Stimulated activated CD8-positive, alpha-beta memory T cell treated with anti-CD3 and anti-CD28 coated beads, Interleukin-15, amount 100 ng/mL, for 4 hours (primary cell): ENCODE results near the gene ANKRD13D.
"Not testable (repeated sequence)": the region's sequence is repeated elsewhere in the genome, so short reads cannot be mapped to it uniquely, and the experiment has no call there.

Source experiments
- DNase-seq, 2 donors: peaks; one replicate each; pipeline ENCODE4 v3.0.0-alpha.2; 2020; ENCODE audit warnings: low read depth in 2 of 2

The ANKRD13D gene

DNA sequence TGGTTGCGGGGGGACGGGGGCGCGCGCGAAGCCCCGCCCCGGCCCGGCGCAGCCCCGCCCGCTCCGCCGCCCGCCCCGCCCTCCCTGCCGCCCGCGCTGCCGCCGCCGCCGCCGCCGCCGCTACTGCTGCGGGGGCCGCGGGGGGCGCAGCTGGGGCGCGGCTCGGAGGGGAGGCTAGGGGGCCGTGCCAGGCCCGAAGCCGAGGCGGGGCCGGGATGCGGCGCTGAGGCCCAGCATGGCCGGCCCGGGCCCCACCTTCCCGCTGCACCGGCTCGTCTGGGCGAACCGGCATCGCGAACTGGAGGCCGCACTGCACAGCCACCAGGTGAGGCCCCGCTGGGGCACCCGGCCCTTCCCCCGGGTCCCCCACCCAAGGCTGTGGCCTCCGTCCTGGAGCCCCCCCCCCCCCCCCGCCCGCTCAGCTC is at the start of gene ANKRD13D:
TSS of gene ANKRD13D (plus strand) at position 78 of the 425 bp plus-strand sequence. CDS start at position 236, 158 bp downstream.
- DNase-seq: no peak

DNA sequence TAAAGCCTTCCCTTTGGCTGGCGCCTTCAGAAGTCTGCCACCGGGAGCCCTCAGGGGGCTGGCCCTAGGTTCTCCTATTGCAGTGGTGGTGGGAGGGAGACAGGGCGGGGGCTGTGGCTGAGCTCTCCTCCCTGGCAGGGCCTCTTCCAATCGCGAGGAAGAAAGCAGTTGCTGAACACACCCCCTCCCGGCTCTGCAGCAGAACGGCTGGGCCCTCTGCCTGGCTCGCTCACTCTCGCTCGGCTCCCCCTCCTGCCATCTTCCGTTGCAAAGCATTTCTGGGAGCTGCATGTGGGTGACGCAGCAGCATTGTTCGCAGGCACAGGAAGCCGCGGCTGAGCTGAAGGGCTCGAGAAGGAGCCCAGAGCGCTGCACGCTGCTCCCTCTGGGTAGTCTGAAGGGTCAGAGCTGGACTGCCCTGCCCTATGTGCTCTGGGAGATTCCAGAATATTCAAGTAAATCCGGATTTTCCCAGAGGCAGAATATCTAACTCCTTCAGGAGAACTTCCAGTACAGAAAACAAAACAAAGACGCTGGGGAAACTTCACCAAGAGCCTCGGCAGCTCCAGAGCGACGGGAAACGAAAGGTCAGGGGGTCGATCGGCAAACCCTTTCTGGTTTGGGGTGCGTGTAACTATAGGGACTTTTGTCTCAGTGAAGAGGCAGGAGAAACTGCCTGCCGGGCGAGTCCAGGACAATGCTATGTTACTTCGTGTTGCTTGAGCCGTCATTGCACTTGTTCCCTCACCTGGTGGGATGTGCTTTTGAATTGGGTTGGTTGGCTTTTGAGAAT is 49.1 kb upstream of the ANKRD13D start:
- DNase-seq: peak; percentile 91 to 95

DNA sequence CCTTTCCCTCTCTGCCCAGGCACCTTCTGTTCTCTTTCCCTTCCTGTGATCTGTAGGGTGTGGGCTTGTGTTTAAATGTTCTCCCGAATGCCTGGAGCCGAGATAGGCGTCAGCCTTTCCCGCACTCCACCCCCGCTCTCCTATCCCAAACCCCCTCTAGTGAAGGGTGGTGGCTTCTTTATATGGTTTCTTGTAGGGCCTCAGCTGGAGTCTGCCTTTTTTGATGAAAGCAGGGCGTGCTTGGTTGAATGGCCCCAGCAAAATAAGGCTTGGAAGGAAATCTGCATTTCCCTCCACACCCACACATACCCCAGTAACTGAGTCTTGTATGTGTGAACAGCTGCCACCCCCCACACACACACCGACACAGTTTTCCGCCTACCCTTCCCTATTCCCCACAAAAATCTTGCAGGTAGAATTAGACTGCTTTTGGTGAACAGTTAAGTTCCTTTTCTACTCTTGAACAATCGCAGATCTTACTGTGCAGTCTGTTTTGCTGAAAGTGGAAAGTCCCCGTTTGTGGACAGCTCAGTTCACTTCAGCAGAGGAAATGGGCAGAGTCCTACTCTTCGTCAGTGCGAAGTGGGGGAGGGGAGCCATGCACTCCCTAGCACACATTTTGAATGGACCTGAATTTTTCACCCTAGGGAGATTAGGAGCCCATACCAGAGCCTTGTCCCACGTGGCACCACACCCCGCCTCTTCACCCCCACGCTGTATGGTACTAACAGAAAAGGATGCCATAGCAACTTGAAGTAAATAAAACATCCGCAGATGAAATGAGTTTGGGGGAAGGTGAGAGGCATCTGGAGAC is 48.3 kb upstream of the ANKRD13D start:
- DNase-seq: peak; percentile 50 to 61

DNA sequence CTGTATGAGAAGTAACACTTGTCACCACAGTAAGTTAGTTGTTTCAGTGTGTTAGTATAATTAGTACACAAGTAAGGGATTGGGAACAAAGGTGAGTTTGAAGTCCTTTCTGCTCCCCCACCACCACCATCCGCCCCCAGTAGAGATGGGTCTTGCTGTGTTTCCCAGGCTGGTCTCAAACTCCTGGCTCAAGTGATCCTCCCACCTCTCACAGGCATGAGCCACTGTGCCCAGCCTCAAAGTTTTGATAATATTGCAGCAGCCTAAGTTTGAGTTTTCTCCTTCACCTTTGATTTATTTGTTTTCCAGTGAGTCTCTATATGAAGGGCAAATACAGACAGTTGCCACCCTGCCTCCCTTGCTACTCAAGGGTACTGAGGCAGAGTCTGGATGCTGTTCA is 46.6 kb upstream of the ANKRD13D start:
- no peak for DNase-seq

DNA sequence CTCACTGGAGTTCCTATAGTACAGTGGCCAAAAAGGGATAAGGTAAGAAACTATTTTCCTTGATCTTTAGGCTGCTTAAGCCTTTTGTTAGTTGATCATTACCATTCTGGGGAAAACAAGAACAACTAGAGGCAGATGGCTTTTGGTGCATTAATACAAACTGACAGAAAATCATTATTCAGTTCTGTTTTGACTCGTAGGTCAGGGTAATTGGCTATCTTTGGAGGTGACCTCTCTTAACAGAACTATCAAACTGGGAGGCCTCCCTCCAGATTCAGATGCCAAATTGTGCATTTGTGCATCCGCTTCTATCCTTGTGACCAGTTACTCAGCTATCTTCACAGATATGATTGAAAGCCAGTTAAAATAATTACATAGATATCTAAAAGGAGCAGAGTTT is 46.1 kb upstream of the ANKRD13D start:
- DNase-seq: no peak

DNA sequence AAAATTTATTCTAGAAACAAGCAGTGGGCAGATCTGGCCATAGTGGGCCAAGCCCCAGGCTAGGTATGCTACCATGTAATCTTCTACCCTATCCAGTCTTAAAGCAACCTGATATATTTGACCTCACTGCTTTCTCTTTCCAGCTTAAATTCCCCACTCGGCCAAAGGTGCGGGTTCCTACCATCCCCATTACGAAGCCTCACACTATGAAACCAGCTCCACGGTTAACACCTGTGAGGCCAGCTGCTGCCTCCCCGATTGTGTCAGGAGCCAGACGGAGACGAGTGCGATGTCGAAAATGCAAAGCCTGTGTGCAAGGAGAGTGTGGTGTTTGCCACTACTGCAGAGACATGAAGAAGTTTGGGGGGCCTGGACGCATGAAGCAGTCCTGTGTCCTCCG is 44.1 kb upstream of the ANKRD13D start:
- DNase-seq: no peak

DNA sequence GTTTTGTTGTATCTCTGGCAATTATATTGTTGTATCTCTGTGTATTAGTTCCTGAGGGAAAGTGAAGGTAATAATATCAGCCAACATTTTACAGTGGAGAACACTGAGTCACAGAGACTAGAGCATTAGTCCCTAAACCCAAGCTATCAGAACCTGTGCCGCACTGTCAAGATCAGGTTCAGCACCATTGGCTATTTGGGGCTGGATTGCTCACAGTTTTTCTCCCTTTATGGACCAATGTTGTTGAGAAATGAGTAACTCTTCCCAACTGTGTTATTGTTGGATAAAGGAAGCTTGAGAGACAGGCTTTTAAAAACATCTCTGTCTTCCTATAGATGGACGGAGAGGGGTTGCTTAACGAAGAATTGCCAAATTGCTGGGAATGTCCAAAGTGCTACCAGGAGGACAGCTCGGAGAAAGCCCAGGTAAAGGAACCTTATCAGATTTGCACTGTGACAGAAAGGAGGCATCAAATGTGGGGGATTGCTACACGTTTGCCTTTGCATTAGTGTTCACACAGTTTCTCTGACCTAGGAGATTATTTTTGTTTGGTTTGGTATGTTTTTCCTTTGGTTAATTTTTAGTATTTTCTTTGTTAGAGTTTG is 41.1 kb upstream of the ANKRD13D start:
- DNase-seq: no peak

DNA sequence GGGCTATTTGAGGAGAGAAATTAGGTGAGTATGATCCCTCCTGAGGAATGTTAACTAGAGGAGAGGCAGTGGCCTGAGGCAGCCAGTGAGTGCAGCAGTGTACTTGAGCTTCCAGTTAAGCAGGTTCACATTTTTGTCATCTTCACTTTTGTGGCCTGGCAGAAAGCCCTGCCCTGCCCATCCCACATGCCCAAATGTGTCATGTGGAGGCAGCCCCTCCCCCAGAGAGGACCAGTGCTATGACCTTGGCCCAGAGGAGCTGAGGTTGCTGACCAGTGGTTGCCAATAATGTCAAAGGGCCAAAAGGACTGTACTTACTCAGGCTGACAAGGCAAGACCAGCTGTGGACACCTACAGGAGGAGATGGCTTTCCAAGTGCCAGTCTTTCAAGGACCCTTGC is 40.5 kb upstream of the ANKRD13D start:
- DNase-seq: no peak

DNA sequence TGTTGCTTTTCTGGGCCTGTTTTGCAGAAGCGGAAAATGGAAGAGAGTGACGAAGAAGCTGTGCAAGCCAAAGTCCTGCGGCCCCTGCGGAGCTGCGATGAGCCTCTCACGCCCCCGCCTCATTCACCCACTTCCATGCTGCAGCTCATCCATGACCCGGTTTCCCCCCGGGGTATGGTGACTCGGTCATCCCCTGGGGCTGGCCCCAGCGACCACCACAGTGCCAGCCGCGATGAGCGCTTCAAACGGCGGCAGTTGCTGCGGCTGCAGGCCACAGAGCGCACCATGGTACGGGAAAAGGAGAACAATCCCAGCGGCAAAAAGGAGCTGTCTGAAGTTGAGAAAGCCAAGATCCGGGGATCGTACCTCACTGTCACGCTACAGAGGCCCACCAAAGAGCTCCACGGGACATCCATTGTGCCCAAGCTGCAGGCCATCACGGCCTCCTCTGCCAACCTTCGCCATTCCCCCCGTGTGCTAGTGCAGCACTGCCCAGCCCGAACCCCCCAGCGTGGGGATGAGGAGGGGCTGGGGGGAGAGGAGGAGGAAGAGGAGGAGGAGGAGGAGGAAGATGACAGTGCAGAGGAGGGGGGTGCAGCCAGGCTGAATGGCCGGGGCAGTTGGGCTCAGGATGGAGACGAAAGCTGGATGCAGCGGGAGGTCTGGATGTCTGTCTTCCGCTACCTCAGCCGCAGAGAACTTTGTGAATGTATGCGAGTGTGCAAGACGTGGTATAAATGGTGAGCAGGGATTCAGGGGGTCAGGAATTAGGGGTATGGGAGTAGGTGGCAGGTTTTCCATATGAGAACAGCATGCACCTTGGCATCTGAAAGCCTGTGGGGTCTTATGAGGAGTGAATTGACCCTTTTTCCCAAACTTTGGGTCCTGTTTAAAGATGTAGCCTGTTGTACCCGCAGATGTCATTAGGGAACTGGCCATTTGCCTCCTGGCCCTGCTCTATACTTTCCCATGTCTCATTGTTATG is 38.8 kb upstream of the ANKRD13D start:
- no peak for DNase-seq

DNA sequence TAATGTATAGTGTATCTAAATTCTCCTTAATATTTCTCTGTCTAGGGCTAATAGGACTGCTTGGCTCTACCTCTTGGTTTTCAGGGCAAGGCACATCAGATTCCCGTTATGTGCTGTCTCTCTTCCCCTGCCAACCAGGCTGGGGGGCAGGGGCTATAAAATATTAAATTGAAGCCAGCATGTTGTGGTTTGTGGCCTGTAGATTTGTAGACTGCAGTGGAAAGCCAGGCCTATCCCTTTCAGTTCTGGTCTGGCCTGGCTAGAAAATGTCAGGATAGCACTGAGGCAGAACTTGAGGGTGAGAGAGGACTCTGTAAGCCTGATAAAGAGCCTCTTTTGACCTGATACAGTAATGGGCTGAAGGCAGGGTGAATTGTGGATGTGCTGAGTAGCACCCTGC is 37.3 kb upstream of the ANKRD13D start:
- no peak for DNase-seq

DNA sequence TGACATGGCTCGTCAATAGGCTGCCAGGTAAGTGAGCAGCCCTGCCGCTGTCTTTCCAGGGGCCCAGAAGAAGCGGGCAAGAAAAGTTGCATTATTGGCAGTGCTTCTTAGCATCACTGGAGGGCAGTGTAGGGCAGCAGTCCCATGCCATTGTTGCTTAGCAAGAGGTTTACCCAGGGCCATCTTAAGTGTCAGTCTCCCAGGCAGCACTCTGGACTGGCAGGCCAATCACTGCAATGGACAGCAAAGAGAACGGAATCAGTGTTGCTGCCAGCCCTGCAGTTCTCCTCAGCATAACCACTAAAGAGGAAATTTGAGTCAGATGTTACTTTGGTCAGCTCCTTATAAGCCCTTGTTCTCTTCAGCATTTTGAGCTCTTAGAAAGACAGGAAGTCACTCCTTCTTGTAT is 36.3 kb upstream of the ANKRD13D start:
- no peak for DNase-seq

DNA sequence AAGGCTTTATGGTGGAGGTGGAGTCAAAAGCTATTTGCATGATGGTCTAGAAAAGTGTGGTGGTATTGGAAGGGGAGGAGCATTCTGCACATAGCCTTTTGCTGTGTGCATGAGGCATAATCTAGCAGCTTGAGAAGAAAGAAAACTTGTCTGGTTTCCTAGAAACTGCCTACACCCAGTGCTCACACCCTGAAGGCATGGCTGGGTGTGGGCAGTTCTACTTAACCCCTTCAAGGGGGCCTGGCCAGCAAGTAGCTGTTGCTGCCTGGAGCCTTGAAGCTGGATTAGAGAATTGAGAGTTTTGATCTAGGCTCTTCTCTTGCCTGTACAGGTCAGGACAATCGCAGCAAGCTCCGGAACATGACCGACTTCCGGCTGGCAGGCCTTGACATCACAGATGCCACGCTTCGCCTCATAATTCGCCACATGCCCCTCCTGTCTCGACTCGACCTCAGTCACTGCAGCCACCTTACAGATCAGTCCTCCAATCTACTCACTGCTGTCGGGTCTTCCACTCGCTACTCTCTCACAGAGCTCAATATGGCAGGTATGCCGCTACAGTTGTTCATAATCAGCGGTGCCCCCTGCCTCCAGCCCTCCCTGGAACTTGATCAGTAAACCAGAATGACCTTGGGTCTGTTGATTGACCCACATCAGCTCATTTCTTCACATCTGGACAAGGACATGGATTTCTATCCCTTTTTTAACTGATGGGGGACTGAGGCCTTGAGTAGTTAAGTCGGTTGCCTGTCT is 35.1 kb upstream of the ANKRD13D start:
- DNase-seq: no peak

DNA sequence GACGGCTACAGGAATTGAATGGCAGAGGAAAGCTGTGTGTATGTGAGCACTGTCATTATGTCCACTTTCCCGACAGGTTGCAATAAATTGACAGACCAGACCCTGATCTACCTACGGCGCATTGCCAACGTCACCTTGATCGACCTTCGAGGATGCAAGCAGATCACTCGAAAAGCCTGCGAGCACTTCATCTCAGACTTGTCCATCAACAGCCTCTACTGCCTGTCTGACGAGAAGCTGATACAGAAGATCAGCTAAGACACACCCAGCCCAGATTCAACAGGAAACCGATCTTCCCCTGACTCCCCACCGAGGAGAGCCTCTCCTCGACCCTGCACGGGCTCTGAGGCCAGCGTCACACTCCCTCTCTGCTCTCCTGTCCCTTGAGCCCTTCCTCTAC is 34.3 kb upstream of the ANKRD13D start:
- no peak for DNase-seq

DNA sequence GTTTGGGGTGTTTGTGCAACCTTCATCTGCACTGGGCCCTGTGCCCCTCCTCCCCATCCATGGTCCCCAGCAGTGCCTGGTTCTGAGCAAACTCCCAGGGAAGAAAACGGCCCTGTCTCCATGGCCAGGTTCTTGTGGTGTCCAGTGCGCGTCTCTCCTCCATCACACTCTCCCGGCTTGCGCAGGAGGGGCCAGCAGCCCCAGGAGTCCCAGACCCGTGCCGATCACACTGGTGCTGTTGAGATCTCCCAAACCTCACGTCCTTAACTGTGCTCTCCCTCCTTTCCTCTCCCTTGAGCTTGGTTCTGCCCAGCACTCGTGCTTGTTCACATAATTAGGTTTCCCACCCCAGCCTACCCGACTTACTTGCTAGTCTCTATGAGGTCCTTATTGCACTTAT is 33.8 kb upstream of the ANKRD13D start:
- DNase-seq: no peak

DNA sequence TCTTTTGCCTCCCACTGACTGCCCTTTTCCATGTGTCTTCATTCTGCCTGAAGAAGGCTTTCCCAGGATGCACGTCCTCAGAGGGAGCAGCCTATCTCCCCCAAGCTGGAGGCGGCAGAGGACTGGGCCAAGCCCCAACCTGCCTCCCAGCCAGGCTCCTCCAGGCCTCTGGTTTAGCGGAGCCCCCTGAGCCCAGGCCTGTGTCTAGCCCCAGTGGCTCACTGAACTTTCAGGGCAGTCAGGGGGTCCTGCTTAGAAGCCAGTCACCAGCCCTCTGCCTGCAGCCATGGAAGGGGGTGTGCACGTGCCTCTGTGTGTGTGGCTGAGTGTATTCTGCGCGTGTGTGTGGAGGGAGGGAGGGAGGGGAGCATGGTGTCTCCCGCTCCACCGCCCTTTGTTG is 33.2 kb upstream of the ANKRD13D start:
- no peak for DNase-seq

DNA sequence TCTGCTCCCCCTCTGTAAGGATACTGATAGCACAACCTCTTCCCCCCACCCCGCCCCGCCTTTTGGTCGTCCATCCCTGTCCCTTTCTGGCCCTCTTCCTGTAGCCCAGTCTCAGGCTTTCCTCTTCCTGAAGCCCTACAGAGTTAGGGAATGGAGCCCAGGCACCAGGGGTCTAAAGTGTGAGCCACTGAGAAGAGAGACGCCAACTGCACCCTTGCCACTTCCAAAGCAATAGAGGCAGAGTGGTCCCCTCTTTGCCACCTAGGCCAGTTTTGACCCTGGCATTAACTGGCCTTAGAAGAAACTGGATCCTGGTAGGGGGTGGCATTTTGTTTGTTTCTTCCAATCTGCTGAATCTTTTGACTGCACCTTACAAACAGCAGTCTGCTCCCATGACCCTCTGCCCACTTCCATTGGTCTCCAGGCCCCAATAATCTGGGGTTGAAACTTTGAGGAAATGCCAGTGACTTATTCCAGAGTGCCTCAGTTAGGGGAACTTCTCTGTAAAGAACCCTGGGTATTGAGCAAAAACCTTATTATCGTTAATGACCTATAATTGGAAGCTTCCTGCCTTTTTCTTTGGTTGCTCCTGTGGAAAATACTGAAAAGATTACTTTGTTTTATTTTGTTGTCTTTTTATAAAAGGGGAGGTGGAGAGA is 32.5 kb upstream of the ANKRD13D start:
- no peak for DNase-seq

DNA sequence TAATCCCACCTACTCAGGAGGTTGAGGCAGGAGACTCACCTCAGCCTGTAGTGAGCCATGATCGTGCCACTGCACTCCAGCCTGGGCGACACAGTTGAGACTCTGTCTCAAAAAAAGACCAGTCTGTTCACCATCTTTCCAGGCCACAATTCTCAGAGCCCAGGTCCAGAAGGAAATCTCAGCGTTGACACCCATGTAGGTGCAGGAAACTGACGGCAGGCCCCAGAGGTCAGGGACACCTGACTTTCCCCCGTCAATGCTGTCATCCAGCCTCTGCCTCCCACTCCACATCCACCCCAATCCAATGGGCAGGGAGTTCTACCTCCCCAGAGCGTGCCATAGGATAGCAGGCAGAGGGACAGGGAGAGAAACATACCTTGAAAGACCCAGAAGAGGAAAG is 28.7 kb upstream of the ANKRD13D start:
- no peak for DNase-seq

DNA sequence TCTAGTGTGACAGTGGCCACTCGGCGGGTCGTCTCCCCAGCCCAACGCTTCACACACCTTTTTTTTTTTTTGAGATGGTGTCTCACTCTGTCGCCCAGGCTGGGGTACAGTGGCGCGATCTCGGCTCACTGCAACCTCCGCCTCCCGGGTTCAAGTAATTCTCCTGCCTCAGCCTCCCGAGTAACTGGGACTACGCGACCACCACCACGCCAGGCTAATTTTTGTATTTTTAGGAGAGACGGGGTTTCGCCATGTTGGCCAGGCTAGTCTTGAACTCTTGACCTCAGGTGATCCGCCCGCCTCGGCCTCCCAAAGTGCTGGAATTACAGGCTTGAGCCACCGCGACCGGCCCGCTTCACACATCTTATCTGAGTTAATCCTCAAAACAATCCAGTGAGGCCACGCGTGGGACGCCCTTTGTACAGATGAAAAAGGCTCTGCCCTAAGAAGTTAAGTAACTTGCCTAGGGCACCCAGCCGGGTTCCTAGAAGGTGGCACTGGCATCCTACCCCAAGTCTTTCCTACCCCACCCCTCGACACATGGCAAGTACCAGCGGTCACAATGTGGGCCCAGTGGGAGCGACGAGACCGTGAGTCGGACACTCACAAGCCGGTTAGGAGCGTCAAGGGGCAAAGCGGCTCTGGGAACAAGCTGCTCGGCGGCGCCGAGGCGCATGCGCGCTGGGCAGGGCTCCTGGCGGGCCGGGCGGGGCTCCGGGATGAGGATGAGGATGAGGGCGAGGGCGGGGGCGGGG is 28.0 kb upstream of the ANKRD13D start:
- DNase-seq: not testable (repeated sequence)

DNA sequence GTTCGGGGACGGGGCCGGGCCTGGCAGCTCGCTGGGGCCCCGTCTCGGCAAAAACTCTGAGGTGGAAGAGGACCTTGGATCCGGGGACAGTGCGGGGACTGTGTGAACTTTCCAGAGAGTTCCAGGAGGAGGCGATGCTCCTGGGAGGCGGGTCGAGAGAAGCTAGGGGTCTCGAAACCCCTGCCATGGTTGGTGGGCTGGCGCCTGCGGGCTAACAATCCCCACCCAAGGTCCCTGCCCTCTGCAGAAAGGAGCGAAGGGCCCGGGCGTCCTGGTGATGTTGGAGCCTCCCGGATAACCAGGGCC is 27.5 kb upstream of the ANKRD13D start:
- no peak for DNase-seq
